ENCODE measurements around the gene FZD8. TPM values are rescaled to one million over a fixed set of nuclear protein-coding genes. Genes with fewer than 3 reads are reported as not detected.

Gene FZD8
- total RNA-seq, 6 donors from 2014 or later, result 2.1 to 26.3 (median 21.0) TPM

DNA sequence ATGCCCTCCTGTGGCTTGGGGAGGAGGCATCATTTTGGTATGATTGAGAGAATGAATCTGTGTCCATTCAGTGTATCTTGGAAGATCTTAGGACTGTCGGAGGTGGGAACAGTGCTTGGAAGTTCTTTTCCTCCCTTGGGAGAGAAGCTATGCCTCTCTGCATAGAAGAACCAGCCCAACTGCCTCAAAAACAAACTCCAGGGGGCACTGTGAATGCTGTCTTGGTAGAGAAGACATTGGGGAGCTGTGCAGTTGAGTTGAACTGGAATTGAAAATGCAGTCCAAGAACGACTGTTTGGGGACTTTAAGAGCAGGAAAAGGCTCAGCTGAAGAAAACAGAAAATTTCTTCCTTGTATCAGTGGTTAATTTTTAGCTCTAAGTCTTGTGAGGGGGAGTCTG, 41.9 kb downstream of the FZD8 start:
- Histone ChIP-seq H3K4me1 (no peaks in the 10 kb centered on the region), H3K36me3 (no peaks in the 10 kb centered on the region), H3K27me3 (no peaks in the 10 kb centered on the region), H3K4me3 (no peak overlapping the region), H3K27ac (no peak overlapping the region), H3K9me3 (no peaks in the 10 kb centered on the region)
- ATAC-seq (ENCODE audit: low FRiP score in 2 of 2), result no peak
- DNase-seq, result no peak
- 58 to 66% methylated on average over 2 of the region's 2 CpGs for WGBS, 2 donors
- TF ChIP-seq POLR2AphosphoS5 (IDR thresholded peaks at IDR 0.05), result no peak

DNA sequence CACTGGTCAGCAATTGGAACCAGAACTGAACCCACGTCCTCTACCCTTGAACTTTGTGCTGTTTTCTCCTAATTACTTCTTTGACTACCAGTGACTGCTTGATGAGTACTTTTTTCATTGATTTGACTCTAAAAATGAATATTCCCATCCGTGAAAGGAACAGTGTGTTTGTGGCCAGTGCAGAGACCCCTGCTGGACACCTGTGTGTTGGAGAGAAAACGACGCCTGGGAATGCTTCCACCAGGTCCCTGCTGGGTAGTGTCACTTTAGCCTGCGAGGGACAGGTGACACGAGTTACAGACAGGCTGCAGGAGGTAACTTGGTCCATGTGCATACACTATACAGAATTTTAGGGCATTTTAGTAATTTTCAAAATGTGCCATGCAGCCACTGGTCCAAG, 43.7 kb downstream of the FZD8 start:
- WGBS, 2 donors, result 43% methylated on average over 6 of the region's 6 CpGs
- no peak overlapping the region for H3K27ac ChIP-seq
- ATAC-seq (ENCODE audit: low FRiP score in 2 of 2) (no peak), DNase-seq (no peak)
- H3K36me3 ChIP-seq, result no peaks in the 10 kb centered on the region
- TF ChIP-seq POLR2AphosphoS5 (IDR thresholded peaks at IDR 0.05), result no peak
- TF ChIP-seq EP300 (IDR thresholded peaks at IDR 0.05), result no peak
- TF ChIP-seq, protein P1, sequence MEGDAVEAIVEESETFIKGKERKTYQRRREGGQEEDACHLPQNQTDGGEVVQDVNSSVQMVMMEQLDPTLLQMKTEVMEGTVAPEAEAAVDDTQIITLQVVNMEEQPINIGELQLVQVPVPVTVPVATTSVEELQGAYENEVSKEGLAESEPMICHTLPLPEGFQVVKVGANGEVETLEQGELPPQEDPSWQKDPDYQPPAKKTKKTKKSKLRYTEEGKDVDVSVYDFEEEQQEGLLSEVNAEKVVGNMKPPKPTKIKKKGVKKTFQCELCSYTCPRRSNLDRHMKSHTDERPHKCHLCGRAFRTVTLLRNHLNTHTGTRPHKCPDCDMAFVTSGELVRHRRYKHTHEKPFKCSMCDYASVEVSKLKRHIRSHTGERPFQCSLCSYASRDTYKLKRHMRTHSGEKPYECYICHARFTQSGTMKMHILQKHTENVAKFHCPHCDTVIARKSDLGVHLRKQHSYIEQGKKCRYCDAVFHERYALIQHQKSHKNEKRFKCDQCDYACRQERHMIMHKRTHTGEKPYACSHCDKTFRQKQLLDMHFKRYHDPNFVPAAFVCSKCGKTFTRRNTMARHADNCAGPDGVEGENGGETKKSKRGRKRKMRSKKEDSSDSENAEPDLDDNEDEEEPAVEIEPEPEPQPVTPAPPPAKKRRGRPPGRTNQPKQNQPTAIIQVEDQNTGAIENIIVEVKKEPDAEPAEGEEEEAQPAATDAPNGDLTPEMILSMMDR (IDR thresholded peaks at IDR 0.05), result no peak
- TF ChIP-seq POLR2A (IDR thresholded peaks at IDR 0.05), result no peak
- no peaks in the 10 kb centered on the region for H3K9me3 ChIP-seq
- no peaks in the 10 kb centered on the region for H3K27me3 ChIP-seq
- H3K4me1 ChIP-seq, result no peaks in the 10 kb centered on the region
- no peak overlapping the region for H3K4me3 ChIP-seq

DNA sequence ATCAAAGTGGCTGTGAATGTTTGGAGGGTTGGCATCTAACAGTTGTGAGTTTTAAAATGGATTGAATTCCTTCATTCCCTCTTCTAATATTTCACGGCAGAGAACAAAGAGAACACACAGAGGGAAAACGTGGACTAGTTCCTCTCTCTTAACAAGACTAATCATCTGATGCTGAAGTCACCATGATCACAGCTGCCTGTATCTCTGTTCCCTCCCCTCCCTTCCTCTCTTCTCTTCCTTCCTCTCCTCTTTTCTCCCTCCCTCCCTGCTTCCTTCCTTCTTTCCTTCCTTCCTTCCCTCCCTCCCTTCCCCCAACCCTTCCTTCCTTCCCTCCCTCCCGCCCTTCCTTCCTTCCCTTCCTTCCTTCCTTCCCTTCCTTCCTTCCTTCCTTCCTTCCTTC, 47.0 kb downstream of the FZD8 start:
- TF ChIP-seq, protein P1 (IDR thresholded peaks at IDR 0.05), result no peak
- TF ChIP-seq EP300 (IDR thresholded peaks at IDR 0.05) (no peak), POLR2A (IDR thresholded peaks at IDR 0.05) (no peak), POLR2AphosphoS5 (IDR thresholded peaks at IDR 0.05) (no peak)
- ATAC-seq (ENCODE audit: low FRiP score in 2 of 2) (no peak), DNase-seq (no peak)
- H3K4me3 ChIP-seq, result no peak overlapping the region
- no peaks in the 10 kb centered on the region for H3K36me3 ChIP-seq
- H3K9me3 ChIP-seq, result peaks cover 0 to 5% (median 2%) of the 10 kb centered on the region in 4 donors
- 32 to 48% methylated on average over 3 of the region's 3 CpGs for whole genome bisulfite sequencing, 2 donors
- no peaks in the 10 kb centered on the region for H3K27me3 ChIP-seq
- H3K27ac ChIP-seq, result no peak overlapping the region
- H3K4me1 ChIP-seq, result no peaks in the 10 kb centered on the region

DNA sequence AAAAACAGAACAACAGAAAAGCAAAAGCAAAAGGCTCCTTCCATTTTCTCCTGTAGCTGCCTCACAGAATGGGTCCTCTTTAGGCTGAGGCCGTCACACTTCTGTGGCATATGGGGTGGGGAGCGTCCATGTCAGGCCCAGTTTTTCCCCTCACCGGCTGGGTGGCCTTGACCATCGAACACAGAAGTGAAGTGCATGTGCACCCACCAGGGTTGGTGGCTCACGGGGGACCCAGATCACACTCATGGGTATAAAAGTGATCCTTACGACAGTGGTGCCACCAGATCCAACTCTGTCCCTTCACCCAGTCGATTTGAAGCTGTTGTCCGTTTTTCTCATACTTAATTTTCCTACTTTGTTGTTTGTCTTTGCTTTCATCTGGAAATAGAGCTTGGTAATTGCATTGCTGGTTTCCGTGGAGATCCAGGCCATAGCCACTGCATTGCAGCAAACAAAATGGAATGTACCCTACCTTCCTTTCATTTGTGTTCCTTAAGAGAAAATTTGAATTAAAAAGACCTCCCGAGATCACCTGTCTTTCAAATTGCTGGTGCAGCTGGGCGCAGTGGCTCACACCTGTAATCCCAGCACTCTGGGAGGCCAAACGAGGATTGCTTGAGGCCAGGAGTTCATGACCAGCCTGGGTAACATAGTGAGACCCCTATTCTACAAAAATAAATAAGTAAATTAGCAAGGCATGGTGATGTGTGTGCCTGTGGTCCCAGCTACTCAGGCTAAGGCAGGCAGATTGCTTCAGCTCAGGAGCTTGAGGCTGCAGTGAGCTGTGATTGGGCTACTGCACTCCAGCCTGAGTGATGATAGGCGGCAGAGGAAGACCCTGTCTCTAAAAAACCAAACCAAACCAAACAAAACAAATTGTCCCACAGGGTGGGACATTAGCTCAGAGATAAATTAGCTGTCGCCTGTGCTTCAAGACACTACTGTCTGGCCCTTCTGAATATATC, 47.7 kb downstream of the FZD8 start:
- Histone ChIP-seq H3K36me3 (no peaks in the 10 kb centered on the region), H3K27ac (no peak overlapping the region), H3K4me3 (no peak overlapping the region), H3K4me1 (no peaks in the 10 kb centered on the region), H3K9me3 (peaks cover 0 to 5% (median 2%) of the 10 kb centered on the region in 4 donors), H3K27me3 (no peaks in the 10 kb centered on the region)
- no peak for TF ChIP-seq EP300 (IDR thresholded peaks at IDR 0.05)
- no peak for TF ChIP-seq POLR2A (IDR thresholded peaks at IDR 0.05)
- TF ChIP-seq, protein P1 (IDR thresholded peaks at IDR 0.05), result no peak
- no peak for TF ChIP-seq POLR2AphosphoS5 (IDR thresholded peaks at IDR 0.05)
- DNase-seq (no peak), ATAC-seq (ENCODE audit: low FRiP score in 2 of 2) (no peak)
- WGBS, 2 donors, result 62 to 72% methylated on average over 14 of the region's 14 CpGs

DNA sequence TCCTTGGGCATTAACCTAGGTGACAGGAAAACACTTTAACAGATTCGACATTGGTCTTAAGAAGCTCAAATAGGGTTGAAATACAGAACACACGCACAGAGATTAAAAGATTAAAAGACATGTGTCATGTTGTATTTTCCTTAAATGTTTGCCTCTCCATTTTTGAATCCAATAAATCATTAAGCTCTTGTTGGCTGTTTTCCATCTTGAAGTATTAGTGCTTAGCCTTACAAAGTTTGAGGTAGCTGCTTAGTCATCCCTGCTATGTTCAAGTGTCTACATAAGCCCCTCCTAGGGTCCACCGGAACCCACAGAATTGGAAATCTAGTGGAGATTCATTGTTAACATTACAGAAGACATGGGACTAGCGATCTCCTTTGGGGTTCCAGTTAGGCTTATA, 49.7 kb downstream of the FZD8 start:
- H3K36me3 ChIP-seq, result no peaks in the 10 kb centered on the region
- TF ChIP-seq POLR2A (IDR thresholded peaks at IDR 0.05) (no peak), POLR2AphosphoS5 (IDR thresholded peaks at IDR 0.05) (no peak), EP300 (IDR thresholded peaks at IDR 0.05) (no peak)
- TF ChIP-seq, protein P1 (IDR thresholded peaks at IDR 0.05), result no peak
- DNase-seq, result no peak
- H3K27ac ChIP-seq, result no peak overlapping the region
- ATAC-seq (ENCODE audit: low FRiP score in 2 of 2), result no peak
- H3K27me3 ChIP-seq, result no peaks in the 10 kb centered on the region
- peaks cover 0 to 5% (median 2%) of the 10 kb centered on the region in 4 donors for H3K9me3 ChIP-seq
- no peak overlapping the region for H3K4me3 ChIP-seq
- no peaks in the 10 kb centered on the region for H3K4me1 ChIP-seq
- 80 to 85% methylated on average over 4 of the region's 4 CpGs for WGBS, 2 donors
